ENCODE data around the gene LRRC53.

Gene LRRC53

GRCh38 chr1:74502432-74502831 is 10.0 kb downstream of the LRRC53 start:
- DNase-seq = no peak

- no peak for DNase-seq
These were observed 13.5 kb downstream of the LRRC53 start for GRCh38 chr1:74498901-74499300.

GRCh38 chr1:74496669-74497068 is 15.7 kb downstream of the LRRC53 start:
- no peak for DNase-seq

GRCh38 chr1:74486036-74486435 is 26.4 kb downstream of the LRRC53 start:
- no peak for DNase-seq

GRCh38 chr1:74485622-74486021 is 26.8 kb downstream of the LRRC53 start:
- DNase-seq = no peak

GRCh38 chr1:74481607-74482006 is 30.8 kb downstream of the LRRC53 start:
- DNase-seq = no peak

GRCh38 chr1:74480068-74480467 is 32.3 kb downstream of the LRRC53 start:
- DNase-seq = no peak

- DNase-seq = no peak
These were observed 33.4 kb downstream of the LRRC53 start for GRCh38 chr1:74478979-74479378.

GRCh38 chr1:74474585-74474984 is 37.8 kb downstream of the LRRC53 start:
- no peak for DNase-seq

- no peak for DNase-seq
These were observed 40.9 kb downstream of the LRRC53 start for GRCh38 chr1:74471470-74471869.

- no peak for DNase-seq
These were observed 41.5 kb downstream of the LRRC53 start for GRCh38 chr1:74470936-74471335.

GRCh38 chr1:74470251-74470650 is 42.2 kb downstream of the LRRC53 start:
- no peak for DNase-seq

- DNase-seq = no peak
These were observed 43.3 kb downstream of the LRRC53 start for GRCh38 chr1:74468982-74469603.

GRCh38 chr1:74467786-74468377 is 44.5 kb downstream of the LRRC53 start:
- DNase-seq = no peak

- DNase-seq = no peak
These were observed 47.2 kb downstream of the LRRC53 start for GRCh38 chr1:74465193-74465681.

- DNase-seq = no peak
These were observed 48.4 kb downstream of the LRRC53 start for GRCh38 chr1:74464037-74464436.

- DNase-seq = no peak
These were observed 49.0 kb downstream of the LRRC53 start for GRCh38 chr1:74463333-74463988.

GRCh38 chr1:74457253-74457652 is 55.2 kb downstream of the LRRC53 start:
- no peak for DNase-seq

- no peak for DNase-seq
These were observed 57.0 kb downstream of the LRRC53 start for GRCh38 chr1:74455390-74455789.

- no peak for DNase-seq
These were observed 59.1 kb downstream of the LRRC53 start for GRCh38 chr1:74453277-74453676.

GRCh38 chr1:74452035-74452434 is 60.4 kb downstream of the LRRC53 start:
- DNase-seq = no peak

GRCh38 chr1:74437035-74437434 is 75.4 kb downstream of the LRRC53 start:
- no peak for DNase-seq

- no peak for DNase-seq
These were observed 76.3 kb downstream of the LRRC53 start for GRCh38 chr1:74436078-74436477.

- DNase-seq = no peak
These were observed 78.1 kb downstream of the LRRC53 start for GRCh38 chr1:74434321-74434720.

Data from 8988T (cell line).